ENCODE results near the gene COG1. TPM values are rescaled to one million over a fixed set of nuclear protein-coding genes. Genes with fewer than 3 reads are reported as not detected.

Gene COG1
- total RNA-seq, 1 experiment from 2014 or later: 26.5 TPM

GRCh38 chr17:73223626-73224230, 30.9 kb downstream of the COG1 start:
- Histone ChIP-seq H3K9ac (ENCODE audit: extremely low read depth, insufficient read length, low read length) (no peak overlapping the region), H3K27ac (ENCODE audit: insufficient read length, low read depth, low read length) (no peak overlapping the region), H2BK5ac (ENCODE audit: insufficient read length, low read length) (no peak overlapping the region), H2BK20ac (ENCODE audit: low read depth, low read length, poor library complexity, severe bottlenecking) (no peak overlapping the region), H3K79me2 (ENCODE audit: insufficient read depth, low read length) (peaks cover 15% of the 10 kb centered on the region; the same call in 1 of the 2 replicates), H2AK5ac (ENCODE audit: insufficient read length, low read length) (no peak overlapping the region), H2AFZ (ENCODE audit: low read length) (no peak overlapping the region), H3K56ac (ENCODE audit: insufficient read length, low read depth, low read length) (no peak overlapping the region), H3K23ac (ENCODE audit: insufficient read length, low read depth, low read length) (no peak overlapping the region), H3K14ac (ENCODE audit: insufficient read depth, low read length) (no peak overlapping the region), H4K91ac (ENCODE audit: insufficient read length, low read depth, low read length) (no peak overlapping the region), H3K18ac (ENCODE audit: insufficient read length, low read depth, low read length) (no peak overlapping the region), H4K20me1 (ENCODE audit: control insufficient read depth, insufficient read depth, insufficient read length) (no peaks in the 10 kb centered on the region), H3T11ph (ENCODE audit: low read length) (no peak overlapping the region), H2BK120ac (ENCODE audit: low read depth, low read length, poor library complexity, severe bottlenecking) (no peak overlapping the region), H4K5ac (ENCODE audit: insufficient read length, low read depth, low read length) (no peak overlapping the region), H3K4me1 (ENCODE audit: insufficient read depth, low read length) (peaks cover 6% of the 10 kb centered on the region; the same call in 1 of the 2 replicates), H2BK15ac (ENCODE audit: low read depth, low read length) (no peak overlapping the region), H3K9me3 (ENCODE audit: control insufficient read depth, low read depth, low read length) (no peaks in the 10 kb centered on the region), H4K8ac (replicated peaks; ENCODE audit: insufficient read length, low read depth, low read length) (no peak overlapping the region), H2BK12ac (ENCODE audit: insufficient read length, low read depth, low read length) (no peak overlapping the region), H3K79me1 (ENCODE audit: insufficient read depth, low read depth, low read length, poor library complexity, severe bottlenecking) (peaks cover 5% of the 10 kb centered on the region), H3K4ac (ENCODE audit: low read depth, low read length) (no peak overlapping the region), H3K27me3 (ENCODE audit: insufficient read depth, low read length) (no peaks in the 10 kb centered on the region), H3K4me2 (ENCODE audit: insufficient read depth, insufficient read length, low read length) (no peak overlapping the region), H3K23me2 (ENCODE audit: insufficient read length, low read depth, low read length, poor library complexity, severe bottlenecking) (no peaks in the 10 kb centered on the region)
- no peak for DNase-seq
- peaks cover 6 to 24% (median 19%) of the 10 kb centered on the region in 3 experiments; a peak in 5 of 7 replicates for H3K36me3 Mint-ChIP-seq (ENCODE audit: insufficient read depth in 1 of 3, low read depth in 3 of 3)
- H3K9me3 Mint-ChIP-seq: no peaks in the 10 kb centered on the region
- H3K27ac Mint-ChIP-seq: no peak overlapping the region; a peak in 1 of 7 replicates
- H3K4me3 Mint-ChIP-seq: no peak overlapping the region
- no peak for TF ChIP-seq CTCF (conservative IDR thresholded peaks at IDR 0.05)
- H3K27me3 Mint-ChIP-seq (ENCODE audit: low read depth): no peaks in the 10 kb centered on the region
- WGBS (ENCODE audit: extremely low coverage, insufficient read length, low lambda C conversion rate): no CpG with 5 or more reads among the region's 2 CpGs
- peaks cover 28 to 29% of the 10 kb centered on the region in 2 experiments for H3K4me1 Mint-ChIP-seq
